Measurements from ENCODE around the gene SCAANT1.

Gene SCAANT1

DNA sequence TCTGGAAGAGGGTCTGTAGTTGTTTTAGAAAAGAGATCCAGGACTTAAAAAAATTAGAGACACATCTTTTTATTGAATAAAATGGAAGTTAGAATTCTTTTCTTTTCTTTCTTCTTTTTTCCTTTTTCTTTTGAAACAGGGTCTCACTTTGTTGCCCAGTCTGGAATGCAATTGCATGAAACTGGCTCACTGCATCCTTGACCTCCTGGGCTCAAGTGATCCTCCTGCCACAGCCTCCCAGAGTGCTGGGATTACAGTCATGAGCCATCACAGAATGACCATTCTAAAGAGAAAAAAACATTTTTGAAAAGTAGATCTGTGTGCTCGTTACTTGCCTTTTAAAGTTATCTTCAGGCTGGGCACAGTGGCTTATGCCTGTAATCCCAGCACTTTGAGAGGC is 45.0 kb downstream of the SCAANT1 start:
- in situ Hi-C loops (cut with HindIII; ENCODE audit: low sequenced_read_pairs), result no loop called here

DNA sequence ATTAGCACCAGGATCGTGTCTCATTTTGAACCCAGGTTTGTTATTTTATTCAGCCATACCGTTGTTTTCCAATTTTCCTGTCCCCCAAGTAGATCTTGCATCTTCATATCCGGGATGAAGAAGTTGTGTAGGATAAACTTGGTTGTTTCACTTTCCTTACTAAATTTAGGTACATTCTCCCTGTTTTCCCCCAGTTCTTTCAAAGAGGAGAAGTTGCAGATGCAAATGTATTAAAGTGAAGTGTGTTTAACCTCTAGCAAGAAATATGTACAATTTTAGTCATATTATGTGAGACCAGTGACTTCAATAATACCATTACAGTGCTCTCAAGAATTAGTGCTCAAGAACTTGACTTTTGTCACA is 47.2 kb downstream of the SCAANT1 start:
- in situ Hi-C loops (cut with HindIII; ENCODE audit: low sequenced_read_pairs), result no loop called here

DNA sequence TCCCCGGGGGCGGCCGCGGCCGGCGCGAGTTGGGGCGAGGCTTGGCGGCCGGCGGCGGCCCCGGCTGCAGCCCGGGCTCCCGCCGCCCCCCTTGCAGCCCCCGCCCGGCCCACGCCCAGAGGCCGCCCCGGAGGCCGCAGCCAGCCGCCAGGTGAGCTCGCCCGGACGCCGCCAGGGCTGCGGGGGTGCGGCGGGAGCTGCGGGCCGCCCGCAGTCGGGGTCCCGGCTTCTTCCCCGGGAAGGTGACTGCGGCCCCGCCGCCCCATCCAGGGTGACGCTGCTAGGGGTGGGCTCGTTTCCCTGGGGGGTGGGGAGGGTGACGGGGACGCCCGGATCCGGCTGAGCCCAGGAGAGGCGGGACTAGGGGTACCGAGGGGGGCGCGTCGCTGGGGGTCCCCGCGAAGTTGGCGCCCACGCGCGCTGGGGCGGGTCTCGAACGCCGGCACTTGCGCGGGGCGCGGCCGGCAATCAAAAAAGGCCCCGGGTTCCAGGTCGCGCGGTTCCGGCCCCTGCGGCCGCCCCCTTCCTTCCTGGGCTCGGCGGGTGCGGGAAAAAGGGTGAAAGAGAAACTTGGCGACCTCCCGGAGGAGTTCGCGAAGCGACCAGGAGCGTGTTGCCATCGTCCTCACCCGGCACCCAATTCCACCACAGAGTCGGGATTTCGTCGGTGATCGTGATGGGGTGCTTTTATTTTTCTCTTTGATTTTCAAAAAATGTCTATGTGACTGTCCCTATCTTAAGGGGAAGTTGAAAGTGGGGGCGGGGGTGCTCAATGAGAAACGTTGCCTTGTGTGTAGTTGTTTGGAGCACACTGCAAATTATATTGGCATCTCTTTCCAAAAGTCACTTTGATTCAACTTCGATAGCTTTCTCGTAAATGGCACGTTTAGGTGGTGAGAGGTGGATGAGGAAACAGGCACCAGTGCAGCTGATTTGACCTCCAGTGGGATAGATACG is 47.9 kb downstream of the SCAANT1 start:
- in situ Hi-C loops (cut with HindIII; ENCODE audit: low sequenced_read_pairs), result no loop called here

DNA sequence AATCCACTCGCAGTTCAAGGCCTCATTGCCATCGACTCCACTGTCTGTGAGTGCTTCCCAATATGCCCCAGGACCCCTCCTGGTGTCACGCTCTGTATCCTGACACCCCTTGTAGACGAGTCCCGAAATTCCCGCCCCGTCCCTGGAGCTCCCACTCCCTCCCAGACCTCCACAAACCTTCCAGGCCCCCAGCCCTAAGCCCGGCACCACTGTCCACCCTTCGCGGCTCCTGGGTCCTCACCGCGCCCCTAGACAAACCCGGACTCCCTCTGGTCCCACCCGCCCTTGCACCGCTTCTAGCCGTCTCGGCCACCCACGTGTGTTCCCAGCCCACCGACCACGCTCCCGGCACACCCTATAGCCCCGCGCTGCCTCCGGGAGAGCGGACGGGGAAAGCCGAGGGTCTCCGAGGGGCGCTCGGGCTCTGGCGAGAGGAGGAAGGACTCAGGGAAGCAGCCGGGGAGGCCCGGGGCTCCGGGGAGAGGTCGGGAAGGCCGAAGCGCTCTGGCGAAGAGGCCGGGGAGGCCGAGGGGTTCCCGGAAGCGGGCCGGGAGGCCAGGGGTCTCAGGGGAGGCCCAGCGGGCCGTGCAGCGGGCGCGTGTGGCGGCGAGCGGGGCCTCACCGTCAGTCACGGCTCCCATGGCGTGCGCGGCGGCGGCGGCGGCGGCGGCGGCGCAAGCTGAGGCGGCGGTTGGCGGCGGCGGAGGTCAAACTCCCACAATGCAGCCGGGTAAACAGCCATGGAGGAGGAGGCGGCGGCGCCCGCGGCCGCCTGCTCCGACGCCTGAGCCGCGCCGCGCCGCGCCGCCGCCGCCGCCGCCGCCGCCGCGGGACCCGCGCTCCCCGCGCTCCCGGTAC is 48.8 kb downstream of the SCAANT1 start, which contains the start of the genes ATXN7 and THOC7:
ATXN7 (plus strand) TSS at position 718 of the 858 bp plus-strand sequence. CDS start 48,732 bp downstream, outside the sequence.
THOC7 (minus strand) TSS at position 656 of the 858 bp plus-strand sequence; CDS start at position 641, 15 bp downstream.
- in situ Hi-C loops (cut with HindIII; ENCODE audit: low sequenced_read_pairs), result no loop called here

DNA sequence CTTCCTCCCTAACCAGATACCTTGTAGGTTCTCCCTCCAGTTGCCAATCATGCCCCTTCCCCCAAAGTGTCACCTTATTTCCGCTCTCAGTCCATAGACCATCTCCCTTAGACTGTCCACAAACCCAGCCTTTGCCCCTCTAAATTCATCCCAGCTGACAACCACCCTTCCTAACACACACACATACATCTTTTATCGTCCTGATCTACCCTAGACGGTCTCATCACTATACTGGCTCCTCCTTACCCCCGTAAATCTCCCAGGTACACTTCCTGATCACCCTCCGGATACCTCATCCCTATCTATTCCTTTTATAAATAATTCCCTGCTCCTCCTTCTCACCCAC is 49.4 kb downstream of the SCAANT1 start:
- in situ Hi-C loops (cut with HindIII; ENCODE audit: low sequenced_read_pairs), result no loop called here

Measured in endothelial cell of hepatic sinusoid (primary cell).